RKO (cell line): ENCODE measurements around the gene CRTC1.
"Not testable (repeated sequence)": the region's sequence is repeated elsewhere in the genome, so short reads cannot be mapped to it uniquely, and the experiment has no call there.

Source experiments
- DNase-seq: peaks from one replicate; pipeline ENCODE4 v3.0.0-alpha.2; 2016; ENCODE audit warnings: low spot score

Gene CRTC1

GRCh38 chr19:18701250-18701608 is 17.7 kb downstream of the CRTC1 start:
- DNase-seq = no peak

GRCh38 chr19:18704054-18704453 is 20.6 kb downstream of the CRTC1 start:
- no peak for DNase-seq

- no peak for DNase-seq
Observed at GRCh38 chr19:18704971-18705370, 21.5 kb downstream of the CRTC1 start.

- no peak for DNase-seq
Observed at GRCh38 chr19:18708452-18709231, 25.2 kb downstream of the CRTC1 start.

GRCh38 chr19:18709546-18709945 is 26.1 kb downstream of the CRTC1 start:
- no peak for DNase-seq

- DNase-seq = no peak
Observed at GRCh38 chr19:18710186-18710585, 26.7 kb downstream of the CRTC1 start.

GRCh38 chr19:18710996-18711751 is 27.7 kb downstream of the CRTC1 start:
- DNase-seq = no peak

- no peak for DNase-seq
Observed at GRCh38 chr19:18711893-18712292, 28.4 kb downstream of the CRTC1 start.

GRCh38 chr19:18712981-18713380 is 29.5 kb downstream of the CRTC1 start:
- no peak for DNase-seq

- no peak for DNase-seq
Observed at GRCh38 chr19:18713550-18714117, 30.2 kb downstream of the CRTC1 start.

- no peak for DNase-seq
Observed at GRCh38 chr19:18715416-18715815, 31.9 kb downstream of the CRTC1 start.

- DNase-seq = no peak
Observed at GRCh38 chr19:18716857-18717256, 33.4 kb downstream of the CRTC1 start.

GRCh38 chr19:18717601-18718000 is 34.1 kb downstream of the CRTC1 start:
- no peak for DNase-seq

- no peak for DNase-seq
Observed at GRCh38 chr19:18718015-18718526, 34.6 kb downstream of the CRTC1 start.

GRCh38 chr19:18718846-18719458 is 35.5 kb downstream of the CRTC1 start:
- no peak for DNase-seq

- DNase-seq = no peak
Observed at GRCh38 chr19:18719541-18719940, 36.1 kb downstream of the CRTC1 start.

GRCh38 chr19:18723871-18724377 is 40.4 kb downstream of the CRTC1 start:
- no peak for DNase-seq

- DNase-seq = no peak
Observed at GRCh38 chr19:18725841-18726770, 42.6 kb downstream of the CRTC1 start.

GRCh38 chr19:18726846-18727245 is 43.4 kb downstream of the CRTC1 start:
- no peak for DNase-seq

- not testable (repeated sequence) for DNase-seq
Observed at GRCh38 chr19:18727602-18728001, 44.1 kb downstream of the CRTC1 start.

GRCh38 chr19:18729933-18730530 is 46.6 kb downstream of the CRTC1 start:
- DNase-seq = no peak
